DMS79 treated with DMSO at 0.1 percent for 48 hours (cell line): Measurements from ENCODE around the gene EGR1.

Experiments used
- DNase-seq: peaks from one replicate; lab custom pipeline; 2025; lab: John Stamatoyannopoulos, UW

Gene EGR1

GRCh38 chr5:138453590-138453989 is 11.7 kb upstream of the EGR1 start:
- no peak for DNase-seq

DNA sequence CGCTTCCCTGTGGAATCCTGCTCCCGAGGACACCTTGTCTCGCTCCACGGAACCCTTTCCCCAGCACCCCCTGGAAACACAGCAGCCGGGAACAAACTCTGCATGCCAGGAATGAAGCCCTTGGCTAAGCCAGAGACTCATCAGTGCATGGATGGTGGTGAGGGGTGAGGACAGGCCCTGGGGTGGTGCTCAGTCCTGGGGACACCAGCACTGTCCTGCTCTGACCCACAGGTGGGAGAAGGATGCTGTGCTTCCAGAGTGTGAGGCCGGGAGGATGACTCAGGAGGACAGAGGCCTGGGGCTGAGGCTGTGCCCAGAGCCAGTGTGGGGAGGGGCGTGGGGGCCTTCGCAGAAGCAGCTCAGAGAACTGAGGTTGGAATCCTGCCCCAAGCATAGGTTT is 11.2 kb upstream of the EGR1 start:
- no peak for DNase-seq

- DNase-seq, result no peak
Observed at GRCh38 chr5:138455232-138455930, 9.9 kb upstream of the EGR1 start.

- DNase-seq, result no peak
Observed at GRCh38 chr5:138457531-138458275, 7.6 kb upstream of the EGR1 start.

- DNase-seq, result no peak
Observed at GRCh38 chr5:138458384-138458783, 6.9 kb upstream of the EGR1 start.

GRCh38 chr5:138458856-138459255 is 6.4 kb upstream of the EGR1 start:
- no peak for DNase-seq

- DNase-seq, result no peak
Observed at GRCh38 chr5:138459311-138459933, 5.9 kb upstream of the EGR1 start.

DNA sequence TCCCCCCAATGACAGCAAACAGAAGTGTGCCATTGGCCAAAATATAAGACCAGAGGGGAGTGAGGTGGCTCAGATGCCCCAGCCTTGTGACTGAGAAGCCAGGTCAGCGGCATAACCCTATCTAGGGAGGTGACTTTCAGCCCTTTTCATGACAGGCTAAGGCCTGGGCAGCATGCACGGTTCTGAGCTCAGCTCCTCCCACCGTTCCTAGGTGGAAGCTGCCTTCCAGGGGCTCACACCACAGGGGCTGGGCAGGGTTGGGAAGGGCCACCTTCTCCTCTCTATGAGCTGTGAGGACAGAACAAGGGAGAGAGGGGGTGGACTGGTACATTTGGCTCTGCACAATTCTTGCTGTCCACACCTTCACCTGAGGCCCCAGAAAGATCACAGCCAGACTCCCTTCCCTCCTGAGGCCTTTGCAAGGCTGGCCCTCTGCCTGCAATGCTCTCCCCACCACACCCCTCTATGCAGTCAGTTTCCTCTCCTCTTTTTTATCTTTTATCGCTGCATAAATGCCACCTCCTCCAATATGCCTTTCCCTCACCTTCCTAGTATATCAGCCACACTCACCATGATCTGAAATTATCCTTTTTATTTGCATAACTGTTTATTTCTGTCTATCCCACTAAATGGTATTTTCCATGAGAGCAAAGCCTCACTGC is 5.1 kb upstream of the EGR1 start:
- no peak for DNase-seq

DNA sequence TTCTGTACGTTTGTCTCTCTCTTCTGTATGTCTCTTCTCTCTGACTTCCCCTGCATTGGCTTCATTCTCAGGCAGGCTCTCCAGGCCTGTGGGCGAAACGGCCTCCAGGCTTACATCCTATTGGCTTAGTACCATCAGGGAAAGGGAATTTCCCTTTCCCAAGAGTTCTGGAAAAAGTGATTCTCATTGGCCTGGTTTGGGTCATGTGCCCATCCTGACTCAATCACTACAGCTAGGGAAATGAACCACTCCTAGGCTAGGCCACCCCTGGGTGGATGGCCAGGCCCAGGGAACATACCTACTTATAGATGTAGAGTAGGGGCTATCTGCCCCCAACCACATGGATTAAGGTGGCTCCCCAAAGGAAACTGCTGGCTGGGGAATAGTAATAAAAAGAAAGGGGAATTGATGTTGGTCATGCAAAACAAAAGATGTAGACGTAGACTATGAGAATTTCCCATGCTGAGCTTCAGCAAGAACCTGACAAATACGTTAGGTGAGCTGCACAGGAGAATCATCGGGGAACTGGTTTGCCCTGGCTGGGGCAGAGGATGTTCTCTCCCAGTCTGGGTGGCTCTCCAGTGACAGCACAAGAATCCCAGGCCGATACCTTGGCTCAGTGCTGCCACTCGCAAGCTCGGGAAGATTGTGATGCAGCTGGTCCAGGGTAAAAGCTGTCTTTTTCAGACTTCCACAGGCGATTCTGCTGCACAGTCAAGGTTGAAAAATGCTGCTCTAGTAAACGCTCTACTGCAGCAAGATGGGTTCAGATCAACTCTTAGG is 3.7 kb upstream of the EGR1 start:
- DNase-seq, result no peak

DNA sequence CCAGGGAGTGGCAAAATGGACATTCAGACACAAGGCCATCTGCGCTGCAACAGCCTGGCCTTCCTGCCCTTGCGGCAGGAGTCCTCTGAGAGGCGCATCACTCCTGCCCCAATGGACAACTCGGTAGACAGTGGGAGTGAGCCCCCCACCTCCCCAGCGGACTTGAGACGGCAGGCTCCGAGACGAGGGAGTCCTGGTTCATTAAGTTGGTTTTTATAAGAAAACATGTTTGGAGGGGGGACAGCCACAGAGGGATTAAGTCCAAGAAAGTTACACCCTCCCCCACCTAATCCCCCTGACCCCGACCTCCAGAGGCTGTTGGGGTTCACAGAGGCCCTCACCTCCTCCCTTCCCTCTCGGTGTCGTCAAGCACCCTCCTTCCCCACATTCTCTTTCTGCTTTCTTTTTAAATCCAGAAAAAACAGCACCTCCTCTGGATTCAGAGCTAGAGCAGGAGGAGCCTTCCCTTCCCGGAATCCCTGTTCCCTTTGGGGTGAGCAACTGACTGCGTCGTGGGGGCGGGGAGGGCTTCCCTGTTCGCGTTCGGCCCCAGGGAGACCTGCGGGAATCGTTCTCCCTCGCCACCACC is 1.8 kb upstream of the EGR1 start:
- DNase-seq, result peak; percentile 47

- DNase-seq, result peak; percentile 53
Observed at GRCh38 chr5:138464008-138464387, 1.3 kb upstream of the EGR1 start.

DNA sequence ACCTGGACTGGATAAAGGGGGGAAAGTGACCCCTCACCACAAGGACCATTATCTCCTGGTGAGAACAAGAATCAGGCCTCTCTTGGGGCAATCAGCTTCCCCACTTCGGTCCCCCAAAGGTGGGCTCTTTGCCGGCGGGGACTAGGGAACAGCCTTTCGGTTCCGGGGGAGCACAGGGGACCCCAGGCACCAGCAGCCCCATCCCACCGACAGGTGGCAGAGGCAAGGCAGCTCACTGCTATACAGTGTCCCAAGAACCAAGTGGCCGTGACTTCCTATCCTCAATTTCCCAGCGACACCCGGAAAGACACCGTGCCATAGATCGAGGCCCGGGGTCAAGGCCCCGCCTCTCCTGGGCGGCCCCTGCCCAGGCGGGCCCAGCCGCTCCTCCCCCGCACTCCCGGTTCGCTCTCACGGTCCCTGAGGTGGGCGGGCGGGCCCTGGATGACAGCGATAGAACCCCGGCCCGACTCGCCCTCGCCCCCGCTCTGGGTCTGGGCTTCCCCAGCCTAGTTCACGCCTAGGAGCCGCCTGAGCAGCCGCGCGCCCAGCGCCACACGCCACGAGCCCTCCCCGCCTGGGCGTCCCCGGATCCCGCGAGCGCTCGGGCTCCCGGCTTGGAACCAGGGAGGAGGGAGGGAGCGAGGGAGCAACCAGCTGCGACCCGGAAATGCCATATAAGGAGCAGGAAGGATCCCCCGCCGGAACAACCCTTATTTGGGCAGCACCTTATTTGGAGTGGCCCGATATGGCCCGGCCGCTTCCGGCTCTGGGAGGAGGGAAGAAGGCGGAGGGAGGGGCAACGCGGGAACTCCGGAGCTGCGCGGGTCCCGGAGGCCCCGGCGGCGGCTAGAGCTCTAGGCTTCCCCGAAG is 655 bp upstream of the EGR1 start:
- peak; percentile 75 for DNase-seq

- no peak for DNase-seq
Observed at GRCh38 chr5:138466125-138466899, 1.0 kb downstream of the EGR1 start.

- DNase-seq, result no peak
Observed at GRCh38 chr5:138466900-138467710, 1.8 kb downstream of the EGR1 start.

- no peak for DNase-seq
Observed at GRCh38 chr5:138467711-138468132, 2.4 kb downstream of the EGR1 start.

DNA sequence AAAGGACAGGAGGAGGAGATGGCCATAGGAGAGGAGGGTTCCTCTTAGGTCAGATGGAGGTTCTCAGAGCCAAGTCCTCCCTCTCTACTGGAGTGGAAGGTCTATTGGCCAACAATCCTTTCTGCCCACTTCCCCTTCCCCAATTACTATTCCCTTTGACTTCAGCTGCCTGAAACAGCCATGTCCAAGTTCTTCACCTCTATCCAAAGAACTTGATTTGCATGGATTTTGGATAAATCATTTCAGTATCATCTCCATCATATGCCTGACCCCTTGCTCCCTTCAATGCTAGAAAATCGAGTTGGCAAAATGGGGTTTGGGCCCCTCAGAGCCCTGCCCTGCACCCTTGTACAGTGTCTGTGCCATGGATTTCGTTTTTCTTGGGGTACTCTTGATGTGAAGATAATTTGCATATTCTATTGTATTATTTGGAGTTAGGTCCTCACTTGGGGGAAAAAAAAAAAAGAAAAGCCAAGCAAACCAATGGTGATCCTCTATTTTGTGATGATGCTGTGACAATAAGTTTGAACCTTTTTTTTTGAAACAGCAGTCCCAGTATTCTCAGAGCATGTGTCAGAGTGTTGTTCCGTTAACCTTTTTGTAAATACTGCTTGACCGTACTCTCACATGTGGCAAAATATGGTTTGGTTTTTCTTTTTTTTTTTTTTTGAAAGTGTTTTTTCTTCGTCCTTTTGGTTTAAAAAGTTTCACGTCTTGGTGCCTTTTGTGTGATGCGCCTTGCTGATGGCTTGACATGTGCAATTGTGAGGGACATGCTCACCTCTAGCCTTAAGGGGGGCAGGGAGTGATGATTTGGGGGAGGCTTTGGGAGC is 3.1 kb downstream of the EGR1 start:
- no peak for DNase-seq

DNA sequence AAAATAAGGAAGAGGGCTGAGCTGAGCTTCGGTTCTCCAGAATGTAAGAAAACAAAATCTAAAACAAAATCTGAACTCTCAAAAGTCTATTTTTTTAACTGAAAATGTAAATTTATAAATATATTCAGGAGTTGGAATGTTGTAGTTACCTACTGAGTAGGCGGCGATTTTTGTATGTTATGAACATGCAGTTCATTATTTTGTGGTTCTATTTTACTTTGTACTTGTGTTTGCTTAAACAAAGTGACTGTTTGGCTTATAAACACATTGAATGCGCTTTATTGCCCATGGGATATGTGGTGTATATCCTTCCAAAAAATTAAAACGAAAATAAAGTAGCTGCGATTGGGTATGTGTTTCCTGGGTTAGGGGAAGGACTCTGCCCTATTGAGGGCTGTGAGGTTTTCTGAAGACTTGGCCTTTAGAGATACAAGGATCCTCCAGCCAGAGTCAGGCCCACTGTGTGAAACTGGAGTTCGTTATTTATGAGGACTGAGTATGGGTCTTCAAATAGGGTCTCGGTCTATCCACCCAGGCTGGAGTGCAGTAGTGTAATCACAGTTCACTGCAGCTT is 3.8 kb downstream of the EGR1 start:
- no peak for DNase-seq
